HCT116 (cell line): ENCODE data around the gene COLEC11.

Experiments
- EZH2 ChIP-seq: fragments of 200-600 bp; sonication (generic); IDR thresholded peaks from 2 replicates; pipeline ENCODE4 v1.6.1; 2017; ENCODE audit warnings: antibody characterized with exemption, mixed run types
- EZH2phosphoT487 ChIP-seq: fragments of 200-600 bp; IDR thresholded peaks from 2 replicates; pipeline ENCODE4 v1.6.1; 2018; ENCODE audit warnings: antibody characterized with exemption, borderline replicate concordance
- FOSL1 ChIP-seq: IDR thresholded peaks from 2 replicates; pipeline ENCODE4 v1.6.1; 2012; ENCODE audit warnings: low read depth
- JUND ChIP-seq: IDR thresholded peaks from 2 replicates; pipeline ENCODE4 v1.6.1; 2012
- MAX ChIP-seq: IDR thresholded peaks from 2 replicates; pipeline ENCODE4 v1.6.1; 2012
- POLR2A ChIP-seq: IDR thresholded peaks from 2 replicates; pipeline ENCODE4 v1.7.0; 2011; ENCODE audit warnings: borderline replicate concordance; ENCODE audit not compliant: insufficient read depth, insufficient read length; ENCODE audit errors: extremely low read depth
- RAD21 ChIP-seq: IDR thresholded peaks from 2 replicates; pipeline ENCODE4 v1.6.1; 2012; ENCODE audit warnings: low read depth, mild to moderate bottlenecking
- SIN3A ChIP-seq: IDR thresholded peaks from 2 replicates; pipeline ENCODE4 v1.6.1; 2012; ENCODE audit warnings: low read depth
- SP1 ChIP-seq: IDR thresholded peaks from 2 replicates; pipeline ENCODE4 v1.6.1; 2012; ENCODE audit warnings: low read depth
- YY1 ChIP-seq: IDR thresholded peaks from 2 replicates; pipeline ENCODE4 v1.6.1; 2011; ENCODE audit warnings: low read length, low read depth, moderate library complexity, mild to moderate bottlenecking; ENCODE audit not compliant: insufficient replicate concordance; ENCODE audit errors: extremely low read depth
- TF ChIP-seq, protein P1 (sequence below), 3 experiments: fragments of 200-600 bp in 1 of 3; sonication (generic) in 1 of 3; IDR thresholded peaks in 2 of 3; conservative IDR thresholded peaks in 1 of 3; 2 replicates each; pipeline ENCODE4 v1.5.1; 2012 to 2017; ENCODE audit warnings: low read depth in 2 of 3, low read length in 2 of 3, antibody characterized with exemption in 1 of 3, borderline replicate concordance in 1 of 3, control low read depth in 1 of 3, mild to moderate bottlenecking in 1 of 3, mixed read lengths in 1 of 3, mixed run types in 1 of 3, moderate library complexity in 1 of 3; ENCODE audit not compliant: insufficient read depth in 1 of 3

GRCh38 chr2:3578987-3579386, 15.9 kb upstream of the COLEC11 start:
- TF ChIP-seq, protein P1, sequence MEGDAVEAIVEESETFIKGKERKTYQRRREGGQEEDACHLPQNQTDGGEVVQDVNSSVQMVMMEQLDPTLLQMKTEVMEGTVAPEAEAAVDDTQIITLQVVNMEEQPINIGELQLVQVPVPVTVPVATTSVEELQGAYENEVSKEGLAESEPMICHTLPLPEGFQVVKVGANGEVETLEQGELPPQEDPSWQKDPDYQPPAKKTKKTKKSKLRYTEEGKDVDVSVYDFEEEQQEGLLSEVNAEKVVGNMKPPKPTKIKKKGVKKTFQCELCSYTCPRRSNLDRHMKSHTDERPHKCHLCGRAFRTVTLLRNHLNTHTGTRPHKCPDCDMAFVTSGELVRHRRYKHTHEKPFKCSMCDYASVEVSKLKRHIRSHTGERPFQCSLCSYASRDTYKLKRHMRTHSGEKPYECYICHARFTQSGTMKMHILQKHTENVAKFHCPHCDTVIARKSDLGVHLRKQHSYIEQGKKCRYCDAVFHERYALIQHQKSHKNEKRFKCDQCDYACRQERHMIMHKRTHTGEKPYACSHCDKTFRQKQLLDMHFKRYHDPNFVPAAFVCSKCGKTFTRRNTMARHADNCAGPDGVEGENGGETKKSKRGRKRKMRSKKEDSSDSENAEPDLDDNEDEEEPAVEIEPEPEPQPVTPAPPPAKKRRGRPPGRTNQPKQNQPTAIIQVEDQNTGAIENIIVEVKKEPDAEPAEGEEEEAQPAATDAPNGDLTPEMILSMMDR (IDR thresholded peaks at IDR 0.05 in 2 of 3, conservative IDR thresholded peaks at IDR 0.05 in 1 of 3; ENCODE audit: borderline replicate concordance in 1 of 3, insufficient read depth in 1 of 3, low read depth in 2 of 3, low read length in 2 of 3) = no peak
- TF ChIP-seq SP1 (no peak), FOSL1 (no peak), JUND (no peak), POLR2A (no peak), EZH2 (no peak), YY1 (no peak), SIN3A (no peak), EZH2phosphoT487 (no peak), MAX (no peak), RAD21 (no peak)
